Measurements from ENCODE around the gene CBLN1.

The CBLN1 gene

DNA sequence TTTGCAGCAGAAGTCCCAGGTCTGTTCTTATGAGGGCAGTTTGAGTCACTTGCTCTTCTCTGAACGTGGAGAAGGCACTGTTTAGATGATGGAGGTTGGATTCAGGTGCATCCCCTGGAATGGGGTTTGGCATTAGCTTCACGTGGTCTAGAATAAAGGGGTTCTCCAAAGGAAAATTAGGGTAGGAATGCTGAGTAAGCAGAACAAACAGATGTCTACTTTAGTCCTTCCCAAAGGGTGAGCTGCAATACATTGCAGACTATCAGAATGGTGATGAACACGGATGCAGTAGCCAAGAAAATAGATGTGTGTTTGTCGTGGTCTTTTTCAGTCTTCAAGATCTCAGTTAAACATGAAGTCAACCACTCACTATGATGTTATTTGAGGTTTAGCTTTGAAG is 3.3 kb upstream of the CBLN1 start:
- no peak for DNase-seq (ENCODE audit: low spot score)
- TF ChIP-seq, protein P1, sequence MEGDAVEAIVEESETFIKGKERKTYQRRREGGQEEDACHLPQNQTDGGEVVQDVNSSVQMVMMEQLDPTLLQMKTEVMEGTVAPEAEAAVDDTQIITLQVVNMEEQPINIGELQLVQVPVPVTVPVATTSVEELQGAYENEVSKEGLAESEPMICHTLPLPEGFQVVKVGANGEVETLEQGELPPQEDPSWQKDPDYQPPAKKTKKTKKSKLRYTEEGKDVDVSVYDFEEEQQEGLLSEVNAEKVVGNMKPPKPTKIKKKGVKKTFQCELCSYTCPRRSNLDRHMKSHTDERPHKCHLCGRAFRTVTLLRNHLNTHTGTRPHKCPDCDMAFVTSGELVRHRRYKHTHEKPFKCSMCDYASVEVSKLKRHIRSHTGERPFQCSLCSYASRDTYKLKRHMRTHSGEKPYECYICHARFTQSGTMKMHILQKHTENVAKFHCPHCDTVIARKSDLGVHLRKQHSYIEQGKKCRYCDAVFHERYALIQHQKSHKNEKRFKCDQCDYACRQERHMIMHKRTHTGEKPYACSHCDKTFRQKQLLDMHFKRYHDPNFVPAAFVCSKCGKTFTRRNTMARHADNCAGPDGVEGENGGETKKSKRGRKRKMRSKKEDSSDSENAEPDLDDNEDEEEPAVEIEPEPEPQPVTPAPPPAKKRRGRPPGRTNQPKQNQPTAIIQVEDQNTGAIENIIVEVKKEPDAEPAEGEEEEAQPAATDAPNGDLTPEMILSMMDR (IDR thresholded peaks at IDR 0.05; ENCODE audit: borderline replicate concordance, control extremely low read depth, extremely low read depth, insufficient read depth, missing control alignments): no peak

DNA sequence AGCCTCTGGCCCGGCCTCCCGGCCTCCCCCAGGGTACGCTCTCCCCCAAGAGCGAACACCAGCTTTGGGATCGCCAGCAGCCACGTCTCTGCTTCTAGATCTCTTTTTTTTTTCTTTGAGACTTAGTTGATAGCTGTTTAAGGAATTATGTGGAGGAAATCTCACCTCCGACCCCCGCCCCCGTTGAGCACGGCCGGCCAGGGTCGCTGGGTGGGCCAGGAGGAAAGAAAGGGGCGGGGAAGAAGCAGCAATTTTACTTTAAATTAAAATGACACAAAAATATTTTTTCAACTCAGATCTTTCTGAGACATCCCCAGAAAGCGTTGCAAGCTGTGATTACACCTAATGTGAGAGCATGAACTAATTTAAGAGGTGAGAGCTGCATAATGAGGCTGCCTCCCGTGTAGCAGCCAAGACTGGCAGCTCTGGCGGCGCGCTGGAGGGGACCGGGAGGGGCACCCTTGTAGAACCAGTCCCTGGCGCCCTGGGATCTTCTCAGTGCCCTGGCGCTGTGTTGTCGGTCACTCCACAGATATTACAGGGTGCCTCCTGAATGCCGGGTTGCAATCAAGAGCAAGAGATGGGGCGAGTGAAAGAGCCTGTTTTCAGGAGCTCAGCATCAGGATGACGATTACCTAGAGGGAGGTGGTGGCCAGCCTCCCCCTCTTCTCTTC is 1.9 kb upstream of the CBLN1 start:
- in situ Hi-C loops (cut with MboI; ENCODE audit: low sequenced_read_pairs, unreplicated experiment): no loop called here
- TF ChIP-seq, protein P1 (IDR thresholded peaks at IDR 0.05; ENCODE audit: borderline replicate concordance, control extremely low read depth, extremely low read depth, insufficient read depth, missing control alignments): no peak

More for the DNA sequence above, 3.3 kb upstream of the CBLN1 start:
- in situ Hi-C loops (cut with MboI; ENCODE audit: low sequenced_read_pairs, unreplicated experiment): no loop called here

DNA sequence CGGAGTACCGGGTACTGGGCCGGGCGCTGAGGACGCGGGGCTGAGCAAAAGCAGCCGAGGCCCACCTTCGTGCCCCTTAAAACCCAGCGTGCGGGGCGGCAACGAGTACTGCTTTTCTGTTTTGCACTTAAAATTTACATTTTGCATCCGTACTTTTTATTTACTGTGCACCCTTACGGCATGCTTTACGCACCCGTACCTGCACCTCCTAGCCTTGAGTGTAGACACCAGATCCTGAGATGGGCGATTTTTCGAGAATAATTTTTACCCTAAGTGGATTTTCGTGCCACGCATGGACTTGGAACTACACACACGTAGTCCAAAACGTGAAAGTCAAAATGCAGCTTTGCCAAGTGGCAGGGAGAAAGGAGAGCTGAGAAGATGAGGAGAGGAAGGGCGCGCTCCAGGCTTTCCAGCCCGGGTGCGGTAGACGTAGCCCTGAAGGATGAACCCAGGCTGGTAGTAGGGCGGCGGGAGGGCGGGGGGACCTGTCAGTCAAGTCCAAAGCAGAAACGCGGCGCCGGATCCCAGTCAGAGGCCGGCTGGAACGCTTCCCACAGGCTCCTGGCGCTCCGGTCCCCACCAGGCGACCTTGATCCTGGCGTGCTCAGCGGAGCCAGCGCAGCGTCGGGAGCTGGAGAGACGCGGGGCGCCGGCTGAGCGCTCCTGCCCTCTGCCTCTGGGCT is 1.2 kb upstream of the CBLN1 start:
- TF ChIP-seq, protein P1 (IDR thresholded peaks at IDR 0.05; ENCODE audit: borderline replicate concordance, control extremely low read depth, extremely low read depth, insufficient read depth, missing control alignments): no peak
- in situ Hi-C loops (cut with MboI; ENCODE audit: low sequenced_read_pairs, unreplicated experiment): no loop called here
- peak; percentile 21 for DNase-seq (ENCODE audit: low spot score)

More for the DNA sequence above, 1.9 kb upstream of the CBLN1 start:
- no peak for DNase-seq (ENCODE audit: low spot score)

DNA sequence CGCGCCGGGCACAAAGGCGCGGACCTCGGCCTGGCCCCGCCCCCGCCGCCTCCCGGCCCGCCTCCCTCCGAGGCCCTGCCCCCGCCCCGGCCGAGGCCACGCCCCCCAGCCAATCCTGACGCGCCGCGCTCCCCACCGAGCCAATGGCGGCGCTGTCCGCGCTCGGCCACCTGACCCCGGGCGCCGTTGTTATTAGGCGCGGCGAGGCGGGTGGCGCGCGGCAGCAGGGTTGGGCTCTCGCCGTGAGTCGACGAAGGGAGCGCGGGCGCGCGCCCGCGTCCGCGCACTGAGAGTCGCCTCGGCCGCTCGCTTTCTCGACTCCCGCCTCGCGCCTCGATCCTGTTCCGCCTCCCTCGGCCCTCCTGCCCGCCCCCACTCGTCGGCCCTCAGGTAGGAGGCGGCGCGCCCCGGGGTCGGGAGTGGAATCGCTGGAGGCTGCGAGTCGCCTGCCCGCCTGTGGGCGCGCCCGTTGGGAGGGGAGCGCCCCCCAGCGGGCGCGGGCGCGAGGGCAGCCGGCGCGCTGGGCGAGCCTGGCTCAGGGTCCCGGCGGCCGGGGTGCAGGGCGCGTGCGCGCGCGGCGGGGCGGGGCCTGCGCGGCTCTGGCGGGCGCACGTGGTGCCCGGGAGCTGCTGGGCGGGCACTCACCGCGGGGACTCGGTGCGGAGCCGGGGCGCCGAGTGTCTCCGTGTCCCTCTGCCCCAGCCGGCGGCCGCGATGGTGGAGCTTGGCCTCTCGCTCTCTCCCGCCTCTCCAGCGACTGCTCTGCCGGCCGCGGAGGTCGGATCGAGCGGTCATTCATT is 405 bp upstream of the CBLN1 start:
- in situ Hi-C loops (cut with MboI; ENCODE audit: low sequenced_read_pairs, unreplicated experiment): no loop called here
- TF ChIP-seq, protein P1 (IDR thresholded peaks at IDR 0.05; ENCODE audit: borderline replicate concordance, control extremely low read depth, extremely low read depth, insufficient read depth, missing control alignments): no peak
- peak; percentile 91 for DNase-seq (ENCODE audit: low spot score)

DNA sequence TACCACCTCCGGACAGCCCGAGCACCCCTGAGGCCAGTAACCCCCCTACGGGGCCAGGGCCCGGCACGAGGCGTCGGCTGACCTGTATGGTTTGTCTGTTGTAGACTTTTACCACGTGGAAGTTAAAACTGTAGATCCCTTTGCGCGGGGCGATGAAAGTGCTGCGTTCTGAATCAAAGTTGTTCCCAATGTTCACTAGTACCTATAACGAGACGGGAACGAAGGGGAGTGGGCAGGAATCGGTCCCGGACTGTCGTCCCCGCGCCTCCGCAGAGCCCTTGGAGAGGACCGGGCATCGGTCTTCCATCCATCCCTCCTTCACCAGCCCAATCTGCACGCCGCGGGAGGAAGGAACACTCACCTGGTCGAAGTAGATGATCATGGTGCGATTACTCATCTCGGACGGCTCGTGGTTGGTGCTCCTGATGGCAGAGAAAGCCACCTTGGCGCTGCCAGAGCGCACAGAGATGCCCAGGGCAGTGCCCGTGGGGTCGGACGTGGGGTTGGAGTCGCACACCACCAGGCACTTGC is 732 bp downstream of the CBLN1 start:
- TF ChIP-seq, protein P1 (IDR thresholded peaks at IDR 0.05; ENCODE audit: borderline replicate concordance, control extremely low read depth, extremely low read depth, insufficient read depth, missing control alignments): no peak
- DNase-seq (ENCODE audit: low spot score): no peak
- in situ Hi-C loops (cut with MboI; ENCODE audit: low sequenced_read_pairs, unreplicated experiment): no loop called here

DNA sequence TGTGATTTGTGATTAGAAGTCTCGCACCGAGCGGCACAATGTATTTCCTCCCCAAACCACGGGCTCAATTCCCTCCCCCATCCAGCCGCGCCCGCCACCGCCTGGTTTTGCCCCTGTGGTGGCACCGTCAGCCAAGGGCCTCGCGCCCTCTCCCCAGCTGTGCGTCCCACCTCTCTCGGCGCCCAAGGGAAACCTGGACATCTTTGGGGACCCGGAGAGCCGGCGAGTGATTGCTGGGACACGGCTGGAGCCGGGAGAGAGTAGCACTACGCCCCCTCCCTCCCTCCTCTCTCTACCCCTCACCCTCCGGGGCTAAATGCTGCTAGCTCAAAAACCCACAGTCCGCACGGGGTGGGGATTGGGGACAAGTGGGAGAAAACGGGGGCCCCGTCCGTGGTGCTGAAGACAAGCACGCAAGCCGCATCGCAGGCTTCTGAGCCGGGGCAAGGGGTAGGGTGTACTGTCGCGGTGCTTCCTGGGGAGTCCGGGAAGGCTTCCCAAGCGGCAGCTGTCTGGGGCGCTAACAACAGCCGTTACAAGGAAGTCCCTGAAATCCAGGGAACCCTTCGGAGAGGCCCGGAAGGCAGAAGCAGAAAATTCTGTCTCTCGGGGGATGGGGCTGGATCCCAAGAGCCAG is 1.4 kb downstream of the CBLN1 start:
- in situ Hi-C loops (cut with MboI; ENCODE audit: low sequenced_read_pairs, unreplicated experiment): no loop called here
- no peak for DNase-seq (ENCODE audit: low spot score)
- TF ChIP-seq, protein P1 (IDR thresholded peaks at IDR 0.05; ENCODE audit: borderline replicate concordance, control extremely low read depth, extremely low read depth, insufficient read depth, missing control alignments): no peak

Data from GM13976 (cell line).